DND-41 (cell line): ENCODE results near the gene SUPT3H.

Source experiments
- ATAC-seq: fragments of 200-7000 bp; cut with Tn5 transposase; 3 replicates; pipeline ENCODE4 v1.9.1; 2021; ENCODE audit warnings: low read depth; ENCODE audit not compliant: insufficient read depth
- DNase-seq: peaks from one replicate; pipeline ENCODE4 v3.0.0-alpha.2; 2020
- H2AFZ ChIP-seq: 2 replicates; pipeline ENCODE4 v1.6.0; 2012; ENCODE audit warnings: low read depth, low read length
- H3K27ac ChIP-seq: 2 replicates; pipeline ENCODE4 v1.5.1; 2012; ENCODE audit warnings: low read length, inconsistent platforms
- H3K27me3 ChIP-seq: fragments of 200-600 bp; sonication (generic); 2 replicates; pipeline ENCODE4 v1.6.0; 2012; ENCODE audit warnings: low read length, mild to moderate bottlenecking, inconsistent platforms; ENCODE audit not compliant: insufficient read depth, poor library complexity
- H3K36me3 ChIP-seq: 2 replicates; pipeline ENCODE4 v1.5.1; 2012; ENCODE audit warnings: low read length, inconsistent platforms; ENCODE audit not compliant: insufficient read depth
- H3K4me1 ChIP-seq: 2 replicates; pipeline ENCODE4 v1.5.1; 2012; ENCODE audit warnings: mild to moderate bottlenecking, low read length; ENCODE audit not compliant: insufficient read depth
- H3K4me2 ChIP-seq: 2 replicates; pipeline ENCODE4 v1.6.0; 2012; ENCODE audit warnings: mild to moderate bottlenecking, moderate library complexity, low read length, inconsistent platforms; ENCODE audit not compliant: insufficient read depth
- H3K4me3 ChIP-seq, 2 experiments: fragments of 200-600 bp in 1 of 2; shearing (Covaris generic) in 1 of 2; 2 replicates each; pipeline ENCODE4 v1.5.1; 2012 to 2016; ENCODE audit warnings: inconsistent platforms in 2 of 2, low read length in 2 of 2, mild to moderate bottlenecking in 2 of 2, low read depth in 1 of 2, moderate library complexity in 1 of 2
- H3K79me2 ChIP-seq: 2 replicates; pipeline ENCODE4 v1.6.0; 2012; ENCODE audit warnings: low read length, inconsistent platforms; ENCODE audit not compliant: insufficient read depth
- H3K9ac ChIP-seq: 2 replicates; pipeline ENCODE4 v1.6.0; 2012; ENCODE audit warnings: low read depth, mild to moderate bottlenecking, inconsistent platforms, low read length, moderate library complexity
- H3K9me3 ChIP-seq: 2 replicates; pipeline ENCODE4 v1.5.1; 2012; ENCODE audit warnings: low read length, moderate library complexity, mild to moderate bottlenecking, inconsistent platforms; ENCODE audit not compliant: insufficient read depth, severe bottlenecking
- H4K20me1 ChIP-seq: 2 replicates; pipeline ENCODE4 v1.6.0; 2012; ENCODE audit warnings: low read length; ENCODE audit not compliant: insufficient read depth
- EZH2 ChIP-seq: IDR thresholded peaks from 3 replicates; pipeline ENCODE4 v1.6.1; 2012; ENCODE audit warnings: borderline replicate concordance, low read depth, mild to moderate bottlenecking, moderate library complexity, low read length, inconsistent platforms; ENCODE audit not compliant: severe bottlenecking
- TF ChIP-seq, protein P1 (sequence below): IDR thresholded peaks from 2 replicates; pipeline ENCODE4 v1.5.1; 2012; ENCODE audit warnings: borderline replicate concordance, low read length, moderate library complexity, mild to moderate bottlenecking; ENCODE audit not compliant: poor library complexity, severe bottlenecking; ENCODE audit errors: extremely low read depth

SUPT3H gene

DNA sequence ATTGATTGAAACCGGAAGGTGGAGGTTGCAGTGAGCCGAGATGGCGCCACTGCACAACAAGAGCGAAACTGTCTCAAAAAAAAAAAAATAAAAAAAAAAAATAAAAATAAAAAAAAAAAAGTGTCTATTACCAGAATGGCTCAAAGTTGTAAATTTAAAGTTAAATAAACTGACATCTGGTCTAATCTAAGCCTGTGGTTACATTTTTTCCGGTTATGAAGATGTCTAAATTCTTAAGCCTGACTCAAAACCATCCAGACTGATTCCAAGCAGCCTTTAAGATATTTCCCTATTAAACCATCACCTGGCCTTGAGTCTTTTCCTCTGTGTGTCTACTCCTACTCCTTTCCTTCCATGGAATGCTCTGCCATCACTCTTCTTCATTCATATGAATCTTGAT is 421.3 kb downstream of the SUPT3H start:
- no peaks in the 10 kb centered on the region for H4K20me1 ChIP-seq
- no peak for ATAC-seq
- H3K4me3 ChIP-seq, result no peak overlapping the region
- H3K79me2 ChIP-seq, result no peaks in the 10 kb centered on the region
- no peaks in the 10 kb centered on the region for H3K9me3 ChIP-seq
- no peak overlapping the region for H2AFZ ChIP-seq
- TF ChIP-seq EZH2, result no peak
- TF ChIP-seq, protein P1, sequence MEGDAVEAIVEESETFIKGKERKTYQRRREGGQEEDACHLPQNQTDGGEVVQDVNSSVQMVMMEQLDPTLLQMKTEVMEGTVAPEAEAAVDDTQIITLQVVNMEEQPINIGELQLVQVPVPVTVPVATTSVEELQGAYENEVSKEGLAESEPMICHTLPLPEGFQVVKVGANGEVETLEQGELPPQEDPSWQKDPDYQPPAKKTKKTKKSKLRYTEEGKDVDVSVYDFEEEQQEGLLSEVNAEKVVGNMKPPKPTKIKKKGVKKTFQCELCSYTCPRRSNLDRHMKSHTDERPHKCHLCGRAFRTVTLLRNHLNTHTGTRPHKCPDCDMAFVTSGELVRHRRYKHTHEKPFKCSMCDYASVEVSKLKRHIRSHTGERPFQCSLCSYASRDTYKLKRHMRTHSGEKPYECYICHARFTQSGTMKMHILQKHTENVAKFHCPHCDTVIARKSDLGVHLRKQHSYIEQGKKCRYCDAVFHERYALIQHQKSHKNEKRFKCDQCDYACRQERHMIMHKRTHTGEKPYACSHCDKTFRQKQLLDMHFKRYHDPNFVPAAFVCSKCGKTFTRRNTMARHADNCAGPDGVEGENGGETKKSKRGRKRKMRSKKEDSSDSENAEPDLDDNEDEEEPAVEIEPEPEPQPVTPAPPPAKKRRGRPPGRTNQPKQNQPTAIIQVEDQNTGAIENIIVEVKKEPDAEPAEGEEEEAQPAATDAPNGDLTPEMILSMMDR, result no peak
- H3K27me3 ChIP-seq, result no peaks in the 10 kb centered on the region
- H3K4me1 ChIP-seq, result peaks cover 7% of the 10 kb centered on the region
- DNase-seq, result no peak
- no peak overlapping the region for H3K4me2 ChIP-seq
- no peak overlapping the region for H3K27ac ChIP-seq
- H3K36me3 ChIP-seq, result no peaks in the 10 kb centered on the region; the same call in 1 of the 2 replicates
- no peak overlapping the region for H3K9ac ChIP-seq

DNA sequence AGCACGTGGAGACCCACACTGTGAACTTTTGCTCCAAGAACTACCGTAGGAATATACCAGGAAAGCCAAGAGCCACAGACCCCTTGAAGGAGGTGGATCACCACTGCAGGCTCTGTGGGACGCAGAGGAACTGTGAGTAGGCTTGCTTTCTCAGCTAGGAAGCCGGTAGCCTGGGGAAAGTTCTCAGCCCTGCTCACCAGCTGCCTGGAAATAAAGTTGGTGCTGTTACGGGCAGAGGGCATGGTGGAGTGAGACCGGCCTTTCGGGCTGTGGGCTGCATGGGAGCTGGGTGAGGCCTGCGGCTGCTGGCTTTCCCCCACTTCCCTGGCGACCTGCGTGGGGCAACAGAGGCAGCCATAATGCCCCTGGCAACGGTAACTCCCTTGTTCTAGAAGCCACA is 422.6 kb downstream of the SUPT3H start:
- no peak for ATAC-seq

DNA sequence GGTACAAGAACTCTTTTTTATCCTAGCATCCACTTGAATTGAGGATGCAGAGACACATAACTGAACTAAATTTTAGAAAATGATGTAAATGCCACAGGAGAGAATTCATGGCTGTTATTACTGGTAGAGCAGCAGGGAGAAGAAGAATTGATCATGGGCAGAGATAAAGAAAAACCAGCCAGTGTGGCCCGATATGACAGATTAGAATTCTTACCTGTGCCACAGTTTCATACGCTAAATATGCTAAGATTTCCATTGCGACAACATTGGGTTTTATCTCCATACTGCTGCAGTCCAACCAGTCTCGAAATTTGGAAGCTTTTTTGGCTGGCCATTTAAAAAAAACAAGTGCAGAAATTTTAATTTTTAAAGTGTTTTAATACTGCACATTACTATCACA is 423.5 kb downstream of the SUPT3H start:
- Histone ChIP-seq H4K20me1 (no peaks in the 10 kb centered on the region), H3K9ac (no peak overlapping the region), H3K79me2 (no peaks in the 10 kb centered on the region), H3K4me2 (no peak overlapping the region), H2AFZ (no peak overlapping the region), H3K27ac (no peak overlapping the region), H3K4me3 (no peak overlapping the region), H3K9me3 (peaks cover 10% of the 10 kb centered on the region), H3K27me3 (no peaks in the 10 kb centered on the region), H3K4me1 (peaks cover 18% of the 10 kb centered on the region), H3K36me3 (peaks cover 10% of the 10 kb centered on the region)
- ATAC-seq, result no peak
- no peak for TF ChIP-seq EZH2
- TF ChIP-seq, protein P1, result no peak
- DNase-seq, result no peak

More for the DNA sequence above, 422.6 kb downstream of the SUPT3H start:
- Histone ChIP-seq H2AFZ (no peak overlapping the region), H3K4me3 (no peak overlapping the region), H3K27ac (0 out of 2 replicates have a peak overlapping the region, but pooled peaks have one; percentile 45), H3K27me3 (no peaks in the 10 kb centered on the region), H3K79me2 (no peaks in the 10 kb centered on the region), H4K20me1 (no peaks in the 10 kb centered on the region), H3K9me3 (peaks cover 2% of the 10 kb centered on the region), H3K4me1 (peaks cover 18% of the 10 kb centered on the region), H3K36me3 (peaks cover 2% of the 10 kb centered on the region; the same call in 1 of the 2 replicates), H3K9ac (no peak overlapping the region), H3K4me2 (no peak overlapping the region)
- TF ChIP-seq, protein P1, result no peak
- TF ChIP-seq EZH2, result no peak
- DNase-seq, result no peak
